Measurements from ENCODE around the gene PLSCR3. TPM values are rescaled to one million over a fixed set of nuclear protein-coding genes. Genes with fewer than 3 reads are reported as not detected.

The PLSCR3 gene
- total RNA-seq, 1 experiment from 2014 or later, result 42.7 TPM

DNA sequence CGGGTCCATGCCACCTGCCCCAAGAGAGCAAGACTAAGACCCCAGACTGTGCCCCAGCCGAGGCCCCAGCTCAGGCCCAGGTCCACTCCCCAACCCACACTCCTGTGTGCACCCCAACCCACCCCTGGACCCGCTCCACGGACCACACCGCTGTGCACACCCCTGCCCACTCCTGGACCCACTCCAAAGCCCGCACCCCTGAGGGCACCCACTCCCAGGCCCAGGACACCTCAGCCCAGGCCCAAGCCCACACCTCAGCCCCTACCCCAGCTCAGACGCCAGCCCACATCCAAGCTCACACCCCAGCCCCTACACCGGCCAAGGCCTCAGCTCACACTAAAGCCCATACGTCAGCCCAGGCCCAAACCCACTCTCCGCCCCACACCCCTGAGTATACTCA, 35.4 kb upstream of the PLSCR3 start (continued):
- TF ChIP-seq, protein P1, sequence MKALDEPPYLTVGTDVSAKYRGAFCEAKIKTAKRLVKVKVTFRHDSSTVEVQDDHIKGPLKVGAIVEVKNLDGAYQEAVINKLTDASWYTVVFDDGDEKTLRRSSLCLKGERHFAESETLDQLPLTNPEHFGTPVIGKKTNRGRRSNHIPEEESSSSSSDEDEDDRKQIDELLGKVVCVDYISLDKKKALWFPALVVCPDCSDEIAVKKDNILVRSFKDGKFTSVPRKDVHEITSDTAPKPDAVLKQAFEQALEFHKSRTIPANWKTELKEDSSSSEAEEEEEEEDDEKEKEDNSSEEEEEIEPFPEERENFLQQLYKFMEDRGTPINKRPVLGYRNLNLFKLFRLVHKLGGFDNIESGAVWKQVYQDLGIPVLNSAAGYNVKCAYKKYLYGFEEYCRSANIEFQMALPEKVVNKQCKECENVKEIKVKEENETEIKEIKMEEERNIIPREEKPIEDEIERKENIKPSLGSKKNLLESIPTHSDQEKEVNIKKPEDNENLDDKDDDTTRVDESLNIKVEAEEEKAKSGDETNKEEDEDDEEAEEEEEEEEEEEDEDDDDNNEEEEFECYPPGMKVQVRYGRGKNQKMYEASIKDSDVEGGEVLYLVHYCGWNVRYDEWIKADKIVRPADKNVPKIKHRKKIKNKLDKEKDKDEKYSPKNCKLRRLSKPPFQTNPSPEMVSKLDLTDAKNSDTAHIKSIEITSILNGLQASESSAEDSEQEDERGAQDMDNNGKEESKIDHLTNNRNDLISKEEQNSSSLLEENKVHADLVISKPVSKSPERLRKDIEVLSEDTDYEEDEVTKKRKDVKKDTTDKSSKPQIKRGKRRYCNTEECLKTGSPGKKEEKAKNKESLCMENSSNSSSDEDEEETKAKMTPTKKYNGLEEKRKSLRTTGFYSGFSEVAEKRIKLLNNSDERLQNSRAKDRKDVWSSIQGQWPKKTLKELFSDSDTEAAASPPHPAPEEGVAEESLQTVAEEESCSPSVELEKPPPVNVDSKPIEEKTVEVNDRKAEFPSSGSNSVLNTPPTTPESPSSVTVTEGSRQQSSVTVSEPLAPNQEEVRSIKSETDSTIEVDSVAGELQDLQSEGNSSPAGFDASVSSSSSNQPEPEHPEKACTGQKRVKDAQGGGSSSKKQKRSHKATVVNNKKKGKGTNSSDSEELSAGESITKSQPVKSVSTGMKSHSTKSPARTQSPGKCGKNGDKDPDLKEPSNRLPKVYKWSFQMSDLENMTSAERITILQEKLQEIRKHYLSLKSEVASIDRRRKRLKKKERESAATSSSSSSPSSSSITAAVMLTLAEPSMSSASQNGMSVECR (CRISPR knock-in tag; IDR thresholded peaks at IDR 0.05; ENCODE audit: borderline replicate concordance), result no peak
- TF ChIP-seq NFE2L1 (CRISPR knock-in tag; IDR thresholded peaks at IDR 0.05) (no peak), SP1 (CRISPR knock-in tag; conservative IDR thresholded peaks at IDR 0.05) (no peak), CREM (CRISPR knock-in tag; IDR thresholded peaks at IDR 0.05) (no peak), FOXK1 (CRISPR knock-in tag; IDR thresholded peaks at IDR 0.05) (no peak), ZNF263 (CRISPR knock-in tag; IDR thresholded peaks at IDR 0.05; ENCODE audit: low read depth) (no peak), MYBL2 (CRISPR knock-in tag; IDR thresholded peaks at IDR 0.05) (no peak), NR3C1 (CRISPR knock-in tag; conservative IDR thresholded peaks at IDR 0.05; ENCODE audit: low read depth) (no peak)
- TF ChIP-seq, protein P2, sequence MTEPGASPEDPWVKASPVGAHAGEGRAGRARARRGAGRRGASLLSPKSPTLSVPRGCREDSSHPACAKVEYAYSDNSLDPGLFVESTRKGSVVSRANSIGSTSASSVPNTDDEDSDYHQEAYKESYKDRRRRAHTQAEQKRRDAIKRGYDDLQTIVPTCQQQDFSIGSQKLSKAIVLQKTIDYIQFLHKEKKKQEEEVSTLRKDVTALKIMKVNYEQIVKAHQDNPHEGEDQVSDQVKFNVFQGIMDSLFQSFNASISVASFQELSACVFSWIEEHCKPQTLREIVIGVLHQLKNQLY (CRISPR knock-in tag; IDR thresholded peaks at IDR 0.05), result no peak
- TF ChIP-seq, protein P3, sequence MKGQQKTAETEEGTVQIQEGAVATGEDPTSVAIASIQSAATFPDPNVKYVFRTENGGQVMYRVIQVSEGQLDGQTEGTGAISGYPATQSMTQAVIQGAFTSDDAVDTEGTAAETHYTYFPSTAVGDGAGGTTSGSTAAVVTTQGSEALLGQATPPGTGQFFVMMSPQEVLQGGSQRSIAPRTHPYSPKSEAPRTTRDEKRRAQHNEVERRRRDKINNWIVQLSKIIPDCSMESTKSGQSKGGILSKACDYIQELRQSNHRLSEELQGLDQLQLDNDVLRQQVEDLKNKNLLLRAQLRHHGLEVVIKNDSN (CRISPR knock-in tag; IDR thresholded peaks at IDR 0.05), result no peak
- TF ChIP-seq, protein P4, sequence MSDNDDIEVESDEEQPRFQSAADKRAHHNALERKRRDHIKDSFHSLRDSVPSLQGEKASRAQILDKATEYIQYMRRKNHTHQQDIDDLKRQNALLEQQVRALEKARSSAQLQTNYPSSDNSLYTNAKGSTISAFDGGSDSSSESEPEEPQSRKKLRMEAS (CRISPR knock-in tag; IDR thresholded peaks at IDR 0.05), result no peak
- TF ChIP-seq, protein P5, sequence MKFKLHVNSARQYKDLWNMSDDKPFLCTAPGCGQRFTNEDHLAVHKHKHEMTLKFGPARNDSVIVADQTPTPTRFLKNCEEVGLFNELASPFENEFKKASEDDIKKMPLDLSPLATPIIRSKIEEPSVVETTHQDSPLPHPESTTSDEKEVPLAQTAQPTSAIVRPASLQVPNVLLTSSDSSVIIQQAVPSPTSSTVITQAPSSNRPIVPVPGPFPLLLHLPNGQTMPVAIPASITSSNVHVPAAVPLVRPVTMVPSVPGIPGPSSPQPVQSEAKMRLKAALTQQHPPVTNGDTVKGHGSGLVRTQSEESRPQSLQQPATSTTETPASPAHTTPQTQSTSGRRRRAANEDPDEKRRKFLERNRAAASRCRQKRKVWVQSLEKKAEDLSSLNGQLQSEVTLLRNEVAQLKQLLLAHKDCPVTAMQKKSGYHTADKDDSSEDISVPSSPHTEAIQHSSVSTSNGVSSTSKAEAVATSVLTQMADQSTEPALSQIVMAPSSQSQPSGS (CRISPR knock-in tag; IDR thresholded peaks at IDR 0.05; ENCODE audit: borderline replicate concordance, low read depth), result no peak
- TF ChIP-seq, protein P6, sequence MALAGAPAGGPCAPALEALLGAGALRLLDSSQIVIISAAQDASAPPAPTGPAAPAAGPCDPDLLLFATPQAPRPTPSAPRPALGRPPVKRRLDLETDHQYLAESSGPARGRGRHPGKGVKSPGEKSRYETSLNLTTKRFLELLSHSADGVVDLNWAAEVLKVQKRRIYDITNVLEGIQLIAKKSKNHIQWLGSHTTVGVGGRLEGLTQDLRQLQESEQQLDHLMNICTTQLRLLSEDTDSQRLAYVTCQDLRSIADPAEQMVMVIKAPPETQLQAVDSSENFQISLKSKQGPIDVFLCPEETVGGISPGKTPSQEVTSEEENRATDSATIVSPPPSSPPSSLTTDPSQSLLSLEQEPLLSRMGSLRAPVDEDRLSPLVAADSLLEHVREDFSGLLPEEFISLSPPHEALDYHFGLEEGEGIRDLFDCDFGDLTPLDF (CRISPR knock-in tag; IDR thresholded peaks at IDR 0.05), result no peak

DNA sequence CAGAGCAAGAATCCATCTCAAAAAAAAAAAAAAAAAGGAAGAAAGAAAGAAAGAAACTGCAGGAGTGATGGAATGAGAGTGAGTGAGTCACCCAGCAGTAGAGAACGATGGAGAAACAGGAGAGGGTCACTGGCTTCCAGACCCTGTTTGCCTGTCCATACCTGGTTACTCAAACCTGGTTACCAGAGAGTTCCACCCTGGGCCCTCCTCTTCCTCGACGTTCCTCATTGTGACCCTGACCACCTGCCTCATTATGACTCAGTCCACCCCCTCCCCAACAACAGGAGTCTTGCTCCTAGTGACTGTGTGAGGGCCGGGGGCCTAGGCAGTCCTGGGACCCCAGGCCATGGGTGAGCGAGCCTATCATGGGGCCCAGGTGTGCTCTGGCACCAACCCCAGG, 34.2 kb upstream of the PLSCR3 start, which contains the start of gene SPEM3:
SPEM3 (plus strand) TSS at position 301 of the 400 bp plus-strand sequence; CDS start at position 347, 46 bp downstream.
- H3K36me3 Mint-ChIP-seq, result no peaks in the 10 kb centered on the region
- no peaks in the 10 kb centered on the region for H3K9me3 Mint-ChIP-seq
- no peak within 1 kb of the TSS for H3K27ac Mint-ChIP-seq
- DNase-seq (ENCODE audit: low spot score) (no peak), ATAC-seq (no peak)
- H3K27me3 Mint-ChIP-seq (ENCODE audit: low read depth), result no peaks in the 10 kb centered on the region; the same call in 1 of the 2 replicates
- CTCF ChIA-PET, result no interaction called here
- no peak within 1 kb of the TSS for H3K4me3 Mint-ChIP-seq
- TF ChIP-seq, protein P7, sequence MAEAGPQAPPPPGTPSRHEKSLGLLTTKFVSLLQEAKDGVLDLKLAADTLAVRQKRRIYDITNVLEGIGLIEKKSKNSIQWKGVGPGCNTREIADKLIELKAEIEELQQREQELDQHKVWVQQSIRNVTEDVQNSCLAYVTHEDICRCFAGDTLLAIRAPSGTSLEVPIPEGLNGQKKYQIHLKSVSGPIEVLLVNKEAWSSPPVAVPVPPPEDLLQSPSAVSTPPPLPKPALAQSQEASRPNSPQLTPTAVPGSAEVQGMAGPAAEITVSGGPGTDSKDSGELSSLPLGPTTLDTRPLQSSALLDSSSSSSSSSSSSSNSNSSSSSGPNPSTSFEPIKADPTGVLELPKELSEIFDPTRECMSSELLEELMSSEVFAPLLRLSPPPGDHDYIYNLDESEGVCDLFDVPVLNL (CRISPR knock-in tag; IDR thresholded peaks at IDR 0.05; ENCODE audit: borderline replicate concordance, low read depth), result no peak
- TF ChIP-seq, protein P8, sequence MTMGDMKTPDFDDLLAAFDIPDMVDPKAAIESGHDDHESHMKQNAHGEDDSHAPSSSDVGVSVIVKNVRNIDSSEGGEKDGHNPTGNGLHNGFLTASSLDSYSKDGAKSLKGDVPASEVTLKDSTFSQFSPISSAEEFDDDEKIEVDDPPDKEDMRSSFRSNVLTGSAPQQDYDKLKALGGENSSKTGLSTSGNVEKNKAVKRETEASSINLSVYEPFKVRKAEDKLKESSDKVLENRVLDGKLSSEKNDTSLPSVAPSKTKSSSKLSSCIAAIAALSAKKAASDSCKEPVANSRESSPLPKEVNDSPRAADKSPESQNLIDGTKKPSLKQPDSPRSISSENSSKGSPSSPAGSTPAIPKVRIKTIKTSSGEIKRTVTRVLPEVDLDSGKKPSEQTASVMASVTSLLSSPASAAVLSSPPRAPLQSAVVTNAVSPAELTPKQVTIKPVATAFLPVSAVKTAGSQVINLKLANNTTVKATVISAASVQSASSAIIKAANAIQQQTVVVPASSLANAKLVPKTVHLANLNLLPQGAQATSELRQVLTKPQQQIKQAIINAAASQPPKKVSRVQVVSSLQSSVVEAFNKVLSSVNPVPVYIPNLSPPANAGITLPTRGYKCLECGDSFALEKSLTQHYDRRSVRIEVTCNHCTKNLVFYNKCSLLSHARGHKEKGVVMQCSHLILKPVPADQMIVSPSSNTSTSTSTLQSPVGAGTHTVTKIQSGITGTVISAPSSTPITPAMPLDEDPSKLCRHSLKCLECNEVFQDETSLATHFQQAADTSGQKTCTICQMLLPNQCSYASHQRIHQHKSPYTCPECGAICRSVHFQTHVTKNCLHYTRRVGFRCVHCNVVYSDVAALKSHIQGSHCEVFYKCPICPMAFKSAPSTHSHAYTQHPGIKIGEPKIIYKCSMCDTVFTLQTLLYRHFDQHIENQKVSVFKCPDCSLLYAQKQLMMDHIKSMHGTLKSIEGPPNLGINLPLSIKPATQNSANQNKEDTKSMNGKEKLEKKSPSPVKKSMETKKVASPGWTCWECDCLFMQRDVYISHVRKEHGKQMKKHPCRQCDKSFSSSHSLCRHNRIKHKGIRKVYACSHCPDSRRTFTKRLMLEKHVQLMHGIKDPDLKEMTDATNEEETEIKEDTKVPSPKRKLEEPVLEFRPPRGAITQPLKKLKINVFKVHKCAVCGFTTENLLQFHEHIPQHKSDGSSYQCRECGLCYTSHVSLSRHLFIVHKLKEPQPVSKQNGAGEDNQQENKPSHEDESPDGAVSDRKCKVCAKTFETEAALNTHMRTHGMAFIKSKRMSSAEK (CRISPR knock-in tag; IDR thresholded peaks at IDR 0.05; ENCODE audit: borderline replicate concordance), result no peak
- no peaks in the 10 kb centered on the region for H3K4me1 Mint-ChIP-seq
- POLR2A ChIA-PET, result interaction anchor here (0.7 kb wide), 1 partner anchor 157 kb away, joined by 4 read pairs; no protein-coding TSS in a partner anchor

Measured in WTC11 (cell line).